OCI-LY1 (cell line): ENCODE data around the gene ANO3.

ENCODE experiments used
- EZH2 ChIP-seq: fragments of 200-600 bp; sonication (generic), shearing (Covaris generic); IDR thresholded peaks from 2 replicates; pipeline ENCODE4 v1.8.0; 2017; ENCODE audit warnings: borderline replicate concordance, mixed run types, mild to moderate bottlenecking, antibody characterized with exemption, low read length, moderate library complexity, mixed read lengths
- TF ChIP-seq, protein P1 (sequence below): fragments of 200-600 bp; sonication (generic), shearing (Covaris generic); IDR thresholded peaks from 2 replicates; pipeline ENCODE4 v1.5.1; 2017; ENCODE audit warnings: mild to moderate bottlenecking, antibody characterized with exemption, low read length, moderate library complexity, mixed read lengths

DNA sequence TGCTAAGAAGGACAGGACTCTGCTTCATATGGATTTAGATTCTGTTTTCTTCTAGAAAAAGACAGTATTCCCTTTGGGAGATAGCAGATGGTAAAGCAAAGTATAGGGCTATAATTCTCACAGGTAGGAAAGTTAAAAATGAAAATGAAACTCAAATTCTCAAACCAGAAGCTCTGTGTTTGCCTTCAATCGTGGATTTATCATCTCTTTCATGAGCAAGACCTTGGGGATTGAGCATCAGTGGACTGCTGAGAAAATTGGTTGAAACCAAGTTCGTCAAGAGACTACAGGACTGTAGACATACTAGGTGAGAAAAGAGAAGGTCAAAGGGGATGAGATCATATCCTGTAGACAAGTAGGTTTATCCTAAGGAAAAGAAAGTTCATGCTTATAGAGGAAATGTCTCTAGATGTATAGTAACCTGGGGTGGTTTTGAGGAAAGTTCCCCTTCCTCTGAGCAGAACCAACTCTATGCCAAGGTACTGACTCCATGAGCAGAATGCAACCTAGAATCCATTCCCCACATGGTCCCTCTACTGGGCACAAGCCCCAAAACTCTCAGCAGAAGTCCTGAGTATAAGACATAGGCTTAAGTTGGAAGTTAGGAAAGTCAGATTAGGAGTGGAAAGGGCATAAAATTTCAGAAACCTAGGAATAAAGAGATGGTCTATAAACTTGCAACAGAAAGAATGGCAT, 343.5 kb downstream of the ANO3 start:
- TF ChIP-seq, protein P1, sequence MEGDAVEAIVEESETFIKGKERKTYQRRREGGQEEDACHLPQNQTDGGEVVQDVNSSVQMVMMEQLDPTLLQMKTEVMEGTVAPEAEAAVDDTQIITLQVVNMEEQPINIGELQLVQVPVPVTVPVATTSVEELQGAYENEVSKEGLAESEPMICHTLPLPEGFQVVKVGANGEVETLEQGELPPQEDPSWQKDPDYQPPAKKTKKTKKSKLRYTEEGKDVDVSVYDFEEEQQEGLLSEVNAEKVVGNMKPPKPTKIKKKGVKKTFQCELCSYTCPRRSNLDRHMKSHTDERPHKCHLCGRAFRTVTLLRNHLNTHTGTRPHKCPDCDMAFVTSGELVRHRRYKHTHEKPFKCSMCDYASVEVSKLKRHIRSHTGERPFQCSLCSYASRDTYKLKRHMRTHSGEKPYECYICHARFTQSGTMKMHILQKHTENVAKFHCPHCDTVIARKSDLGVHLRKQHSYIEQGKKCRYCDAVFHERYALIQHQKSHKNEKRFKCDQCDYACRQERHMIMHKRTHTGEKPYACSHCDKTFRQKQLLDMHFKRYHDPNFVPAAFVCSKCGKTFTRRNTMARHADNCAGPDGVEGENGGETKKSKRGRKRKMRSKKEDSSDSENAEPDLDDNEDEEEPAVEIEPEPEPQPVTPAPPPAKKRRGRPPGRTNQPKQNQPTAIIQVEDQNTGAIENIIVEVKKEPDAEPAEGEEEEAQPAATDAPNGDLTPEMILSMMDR = no peak
- no peak for TF ChIP-seq EZH2
